Loucy (cell line): ENCODE data around the gene ENTPD2.

Experiments
- EZH2phosphoT487 ChIP-seq: fragments of 200-600 bp; IDR thresholded peaks from 2 replicates; pipeline ENCODE4 v1.6.1; 2018; ENCODE audit warnings: antibody characterized with exemption, mild to moderate bottlenecking, moderate library complexity, borderline replicate concordance
- TF ChIP-seq, protein P1 (sequence below): fragments of 200-600 bp; sonication (generic); conservative IDR thresholded peaks from 2 replicates; pipeline ENCODE4 v1.5.1; 2014; ENCODE audit warnings: mild to moderate bottlenecking, antibody characterized with exemption, low read length

DNA sequence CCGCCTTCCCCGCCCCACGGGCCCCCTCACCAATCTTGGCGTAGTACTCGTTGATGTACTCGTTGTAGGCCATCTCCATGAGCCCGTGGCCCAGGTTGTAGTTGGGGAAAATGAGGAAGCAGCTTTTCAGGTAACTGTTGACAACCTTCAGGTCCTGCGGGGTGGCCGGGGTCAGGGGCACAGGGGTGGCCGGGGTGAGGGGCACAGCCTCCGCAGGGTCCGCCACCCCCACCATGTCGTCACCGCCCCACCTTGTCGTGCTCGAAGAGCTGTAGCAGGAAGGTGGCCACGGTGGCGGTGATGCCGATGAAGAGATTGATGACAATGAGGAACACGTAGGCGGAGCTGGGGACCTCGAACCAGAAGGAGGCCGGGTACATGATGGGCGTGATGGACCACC is 42.7 kb downstream of the ENTPD2 start:
- TF ChIP-seq, protein P1, sequence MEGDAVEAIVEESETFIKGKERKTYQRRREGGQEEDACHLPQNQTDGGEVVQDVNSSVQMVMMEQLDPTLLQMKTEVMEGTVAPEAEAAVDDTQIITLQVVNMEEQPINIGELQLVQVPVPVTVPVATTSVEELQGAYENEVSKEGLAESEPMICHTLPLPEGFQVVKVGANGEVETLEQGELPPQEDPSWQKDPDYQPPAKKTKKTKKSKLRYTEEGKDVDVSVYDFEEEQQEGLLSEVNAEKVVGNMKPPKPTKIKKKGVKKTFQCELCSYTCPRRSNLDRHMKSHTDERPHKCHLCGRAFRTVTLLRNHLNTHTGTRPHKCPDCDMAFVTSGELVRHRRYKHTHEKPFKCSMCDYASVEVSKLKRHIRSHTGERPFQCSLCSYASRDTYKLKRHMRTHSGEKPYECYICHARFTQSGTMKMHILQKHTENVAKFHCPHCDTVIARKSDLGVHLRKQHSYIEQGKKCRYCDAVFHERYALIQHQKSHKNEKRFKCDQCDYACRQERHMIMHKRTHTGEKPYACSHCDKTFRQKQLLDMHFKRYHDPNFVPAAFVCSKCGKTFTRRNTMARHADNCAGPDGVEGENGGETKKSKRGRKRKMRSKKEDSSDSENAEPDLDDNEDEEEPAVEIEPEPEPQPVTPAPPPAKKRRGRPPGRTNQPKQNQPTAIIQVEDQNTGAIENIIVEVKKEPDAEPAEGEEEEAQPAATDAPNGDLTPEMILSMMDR = no peak
- no peak for TF ChIP-seq EZH2phosphoT487
